ENCODE measurements around the gene UPP1. TPM values are rescaled to one million over a fixed set of nuclear protein-coding genes. Genes with fewer than 3 reads are reported as not detected.
"Not testable (repeated sequence)": the region's sequence is repeated elsewhere in the genome, so short reads cannot be mapped to it uniquely, and the experiment has no call there.

The UPP1 gene
- total RNA-seq, 1 donor from 2014 or later = 79.8 TPM

GRCh38 chr7:48067475-48067874 lies 21.6 kb upstream of the UPP1 start:
- TF ChIP-seq CTCF (IDR thresholded peaks at IDR 0.05) (no peak), POLR2AphosphoS5 (IDR thresholded peaks at IDR 0.05; ENCODE audit: insufficient read depth in 1 of 2, low read depth in 1 of 2) (no peak), POLR2A (IDR thresholded peaks at IDR 0.05) (no peak)
- H3K27me3 ChIP-seq = no peaks in the 10 kb centered on the region
- no peak overlapping the region for H3K27ac ChIP-seq

GRCh38 chr7:48074204-48074654 lies 14.8 kb upstream of the UPP1 start:
- H3K27ac ChIP-seq = no peak overlapping the region
- no peak for DNase-seq (ENCODE audit: extremely low spot score in 2 of 2)
- H3K36me3 ChIP-seq = no peaks in the 10 kb centered on the region
- intact Hi-C loops (cut with DNase I) = no loop called here
- TF ChIP-seq POLR2AphosphoS5 (IDR thresholded peaks at IDR 0.05; ENCODE audit: insufficient read depth in 1 of 2, low read depth in 1 of 2) (no peak), CTCF (IDR thresholded peaks at IDR 0.05) (no peak), POLR2A (IDR thresholded peaks at IDR 0.05) (no peak)
- H3K4me1 ChIP-seq = no peaks in the 10 kb centered on the region
- H3K4me3 ChIP-seq = no peak overlapping the region
- no peaks in the 10 kb centered on the region for H3K27me3 ChIP-seq
- H3K9me3 ChIP-seq = no peaks in the 10 kb centered on the region

More at GRCh38 chr7:48067475-48067874, 21.6 kb upstream of the UPP1 start:
- intact Hi-C loops (cut with DNase I) = no loop called here
- H3K4me3 ChIP-seq = no peak overlapping the region
- no peak for DNase-seq (ENCODE audit: extremely low spot score in 2 of 2)
- H3K9me3 ChIP-seq = no peaks in the 10 kb centered on the region
- H3K36me3 ChIP-seq = no peaks in the 10 kb centered on the region
- H3K4me1 ChIP-seq = no peaks in the 10 kb centered on the region

DNA sequence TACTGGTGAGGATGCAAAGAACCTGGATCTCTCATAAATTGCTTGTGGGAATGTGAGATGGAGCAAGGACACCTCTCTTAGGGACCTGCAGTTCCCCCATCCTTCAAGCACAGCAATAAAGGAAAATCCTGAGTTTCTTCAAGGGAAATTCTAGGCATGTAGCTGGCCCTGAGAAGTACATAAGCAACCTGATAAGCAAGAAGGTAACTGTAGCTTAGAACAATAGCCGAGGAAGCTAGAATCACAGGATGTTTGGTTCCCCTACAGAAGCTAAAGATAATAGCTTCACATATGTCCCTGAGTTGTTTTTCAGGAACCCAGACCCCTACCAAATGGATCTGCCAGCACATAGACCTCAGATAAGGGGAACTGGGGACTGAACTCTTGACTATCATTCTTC lies 11.6 kb upstream of the UPP1 start:
- no peaks in the 10 kb centered on the region for H3K27me3 ChIP-seq
- no peak overlapping the region for H3K27ac ChIP-seq
- no peak for DNase-seq (ENCODE audit: extremely low spot score in 2 of 2)
- H3K4me3 ChIP-seq = no peak overlapping the region
- no peaks in the 10 kb centered on the region for H3K36me3 ChIP-seq
- intact Hi-C loops (cut with DNase I) = no loop called here
- no peak for TF ChIP-seq POLR2AphosphoS5 (IDR thresholded peaks at IDR 0.05; ENCODE audit: insufficient read depth in 1 of 2, low read depth in 1 of 2)
- TF ChIP-seq CTCF (IDR thresholded peaks at IDR 0.05) = no peak
- no peak for TF ChIP-seq POLR2A (IDR thresholded peaks at IDR 0.05)
- no peaks in the 10 kb centered on the region for H3K4me1 ChIP-seq
- H3K9me3 ChIP-seq = no peaks in the 10 kb centered on the region

DNA sequence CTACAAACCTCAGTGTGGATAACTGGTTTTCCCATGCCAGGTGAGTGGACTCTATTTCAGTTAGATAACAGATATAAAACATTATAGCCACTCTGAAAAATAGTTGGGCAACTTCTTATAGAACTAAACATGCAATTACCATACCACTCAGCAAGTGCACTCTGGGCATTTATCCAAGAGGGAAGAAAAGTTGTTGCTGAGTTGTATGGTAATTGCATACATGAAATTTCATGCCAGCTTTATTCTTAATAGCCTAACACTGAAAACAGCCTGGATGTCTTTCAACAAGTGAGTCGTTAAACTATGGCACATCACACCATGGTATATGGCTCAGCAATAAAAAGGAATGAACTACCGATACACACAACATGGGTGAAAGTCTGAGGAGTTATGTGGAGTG lies 10.6 kb upstream of the UPP1 start:
- Histone ChIP-seq H3K27ac (no peak overlapping the region), H3K4me1 (no peaks in the 10 kb centered on the region), H3K36me3 (no peaks in the 10 kb centered on the region), H3K4me3 (no peak overlapping the region), H3K9me3 (no peaks in the 10 kb centered on the region), H3K27me3 (no peaks in the 10 kb centered on the region)
- TF ChIP-seq POLR2A (IDR thresholded peaks at IDR 0.05) = no peak
- no peak for TF ChIP-seq POLR2AphosphoS5 (IDR thresholded peaks at IDR 0.05; ENCODE audit: insufficient read depth in 1 of 2, low read depth in 1 of 2)
- no peak for TF ChIP-seq CTCF (IDR thresholded peaks at IDR 0.05)
- intact Hi-C loops (cut with DNase I) = no loop called here
- DNase-seq (ENCODE audit: extremely low spot score in 2 of 2) = no peak

DNA sequence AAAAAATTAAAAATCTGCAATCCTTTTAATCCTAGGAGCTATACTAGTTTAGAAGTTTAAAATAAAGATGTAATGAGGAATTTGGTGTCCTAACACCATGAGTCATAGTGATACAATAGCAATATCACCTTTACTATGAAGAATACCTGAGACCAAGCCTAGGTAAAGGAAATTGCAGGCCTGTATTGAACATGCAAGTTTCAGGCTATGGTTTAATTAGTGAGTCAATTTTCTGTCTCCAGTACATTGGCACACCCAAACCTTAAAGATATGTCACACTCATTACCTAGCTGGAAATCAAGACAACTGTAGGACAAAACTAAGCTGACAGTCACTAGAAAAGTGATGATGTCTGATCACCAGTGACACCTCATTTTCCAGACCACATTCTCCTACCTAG lies 6.7 kb upstream of the UPP1 start:
- H3K27me3 ChIP-seq; DNase-seq (ENCODE audit: extremely low spot score in 2 of 2); H3K27ac ChIP-seq; H3K36me3 ChIP-seq; intact Hi-C loops (cut with DNase I); H3K9me3 ChIP-seq; H3K4me3 ChIP-seq: not testable (repeated sequence)
- H3K4me1 ChIP-seq = peaks cover 19% of the 10 kb centered on the region
